HepG2 (cell line): ENCODE data around the gene C5orf15. TPM values are rescaled to one million over a fixed set of nuclear protein-coding genes. Genes with fewer than 3 reads are reported as not detected.

Source experiments
- ATAC-seq: fragments of 200-7000 bp; cut with Tn5 transposase; 3 replicates; pipeline ENCODE4 v1.9.1; 2020; ENCODE audit warnings: mild to moderate bottlenecking, moderate library complexity
- BruUV-seq: library from RNA; stranded (reverse); fragments of 400-500 nt; replicated peaks from 2 replicates; lab custom pipeline; 2021; lab: Mats Ljungman, UMichigan
- CTCF ChIA-PET: fragments of 300-600 bp; formaldehyde crosslinking; extraction: SDS; loops from one replicate; lab custom pipeline; 2021; ENCODE audit warnings: low total read pairs, inconsistent platforms, low intra/inter-chr PET ratio; lab: Yijun Ruan, JAX
- POLR2A ChIA-PET: fragments of 350-600 bp; sonication (Branson Sonifier 250); formaldehyde crosslinking; loops from one replicate; lab custom pipeline; 2020; ENCODE audit warnings: antibody characterized with exemption, inconsistent platforms; lab: Yijun Ruan, JAX
- DNase-seq: peaks from one replicate; pipeline ENCODE4 v3.0.0-alpha.2; 2015; ENCODE audit warnings: low spot score
- FAIRE-seq: peaks from 3 replicates; lab custom pipeline; 2011; peaks lifted over from hg19 to GRCh38; lab: Jason Lieb, UNC
- H2AFZ ChIP-seq: one replicate; pipeline ENCODE4 v1.6.1; 2011; ENCODE audit warnings: low read length, inconsistent platforms
- H3K27ac ChIP-seq: fragments of 300-600 bp; 3 replicates; pipeline ENCODE4 v1.8.0; 2011; ENCODE audit warnings: mixed run types, mild to moderate bottlenecking, mixed read lengths, low read length, inconsistent platforms; ENCODE audit not compliant: insufficient read depth; ENCODE audit errors: extremely low read length
- H3K27me3 ChIP-seq, 2 experiments: fragments of 200-600 bp in 1 of 2; 2 replicates in 1 of 2; 3 replicates in 1 of 2; pipeline versions ENCODE4 v1.6.0 to v1.8.0; 2011; ENCODE audit warnings: low read length in 2 of 2, mild to moderate bottlenecking in 2 of 2, moderate library complexity in 2 of 2, inconsistent platforms in 1 of 2; ENCODE audit not compliant: insufficient read depth in 2 of 2, control insufficient read depth in 1 of 2
- H3K36me3 ChIP-seq, 2 experiments: fragments of 200-600 bp in 1 of 2; replicated peaks in 1 of 2; 2 replicates in 1 of 2; 3 replicates in 1 of 2; pipeline versions ENCODE4 v1.5.1 to v1.8.0; 2011; ENCODE audit warnings: low read length in 2 of 2, inconsistent platforms in 1 of 2; ENCODE audit not compliant: insufficient read depth in 2 of 2, control insufficient read depth in 1 of 2
- H3K4me1 ChIP-seq: 2 replicates; pipeline ENCODE4 v1.5.1; 2012; ENCODE audit warnings: low read length, inconsistent platforms; ENCODE audit not compliant: insufficient read depth
- H3K4me2 ChIP-seq: 2 replicates; pipeline ENCODE4 v1.6.0; 2011; ENCODE audit warnings: low read depth, low read length, inconsistent platforms
- H3K4me3 ChIP-seq, 3 experiments: fragments of 200-600 bp in 1 of 3; sonication (generic), shearing (Covaris generic) in 1 of 3; replicated peaks in 1 of 3; 2 replicates each; pipeline ENCODE4 v1.5.1; 2011 to 2016; ENCODE audit warnings: low read length in 3 of 3, inconsistent platforms in 2 of 3, low read depth in 2 of 3, mild to moderate bottlenecking in 2 of 3, control low read depth in 1 of 3, mixed read lengths in 1 of 3; ENCODE audit not compliant: insufficient read depth in 1 of 3
- H3K79me2 ChIP-seq: one replicate; pipeline ENCODE4 v1.6.1; 2011; ENCODE audit warnings: low read length, inconsistent platforms; ENCODE audit not compliant: insufficient read depth
- H3K9ac ChIP-seq: 2 replicates; pipeline ENCODE4 v1.6.0; 2011; ENCODE audit warnings: mild to moderate bottlenecking, low read depth, low read length, inconsistent platforms; ENCODE audit not compliant: insufficient read depth
- H3K9me3 ChIP-seq: 2 replicates; pipeline ENCODE4 v1.5.1; 2012; ENCODE audit warnings: mild to moderate bottlenecking, low read length
- H4K20me1 ChIP-seq: 2 replicates; pipeline ENCODE4 v1.6.0; 2011; ENCODE audit warnings: inconsistent platforms, mild to moderate bottlenecking, low read length, moderate library complexity; ENCODE audit not compliant: insufficient read depth
- ARNT ChIP-seq: fragments of 450-650 bp; IDR thresholded peaks from 2 replicates; pipeline ENCODE4 v1.6.1; 2017
- ATF1 ChIP-seq: IDR thresholded peaks from 2 replicates; pipeline ENCODE4 v1.6.1; 2016; ENCODE audit warnings: mild to moderate bottlenecking, control low read depth
- GMEB2 ChIP-seq: IDR thresholded peaks from 2 replicates; pipeline ENCODE4 v1.6.1; 2016; ENCODE audit warnings: missing biosample characterization, missing genetic modification reagents, low read depth
- ZBTB21 ChIP-seq: sonication (generic); formaldehyde crosslinking; IDR thresholded peaks from 2 replicates; pipeline ENCODE4 v1.4.0; 2020; ENCODE audit warnings: missing genetic modification reagents
- ZNF337 ChIP-seq: sonication (generic); formaldehyde crosslinking; IDR thresholded peaks from 2 replicates; pipeline ENCODE4 v1.5.1; 2020; ENCODE audit warnings: missing genetic modification reagents, low read depth, mild to moderate bottlenecking, borderline replicate concordance
- WGBS: methylation state at CpG from one replicate; pipeline ENCODE4 v1.1.6; 2017; ENCODE audit warnings: low lambda C conversion rate; 5-methylcytosine and 5-hydroxymethylcytosine counted together
- in situ Hi-C: cut with HindIII; loops from 2 replicates; pipeline ENCODE4 v1.10.0; 2017; ENCODE audit warnings: low pct_unique_long_range_greater_than_20kb; ENCODE audit not compliant: extremely low pct_ligation_motif_present
- intact Hi-C: fragments of 100-400 bp; cut with micrococcal nuclease; formaldehyde crosslinking; loops from one replicate; pipeline ENCODE4 v1.10.0; 2022; ENCODE audit not compliant: unreplicated experiment
- polyA plus RNA-seq, 8 experiments: library from polyadenylated mRNA; depleted of rRNA in 3 of 8; stranded (reverse) in 7 of 8; unstranded in 1 of 8; fragments of >200 nt; fragmentation: Illumina TruSeq in 4 of 8; extraction: Trizol in 4 of 8; gene quantifications; 2 replicates each; pipeline versions ENCODE4 v1.2.1 to v1.2.3, GENCODE V29; 2011 to 2016; ENCODE audit warnings: low read depth in 4 of 8, missing spikeins in 1 of 8, mixed read lengths in 1 of 8; ENCODE audit not compliant: insufficient read depth in 1 of 8
- total RNA-seq, 5 experiments: library from RNA; depleted of rRNA; stranded (reverse); fragments of >200 nt; fragmentation: Illumina TruSeq; extraction: Trizol; gene quantifications; 2 replicates each; pipeline ENCODE4 v1.2.3, GENCODE V29; 2016; ENCODE audit warnings: low read depth in 1 of 5
- TF ChIP-seq, protein P1 (sequence below): sonication (generic); formaldehyde crosslinking; IDR thresholded peaks from 2 replicates; pipeline ENCODE4 v1.5.1; 2020; ENCODE audit warnings: missing genetic modification reagents, mild to moderate bottlenecking, borderline replicate concordance

Gene C5orf15
- total and polyA plus RNA-seq, 2 of the 13 experiments (the other 11 are each of a cell fraction or from before 2014, with no cell fraction given) = 58.5 to 82.7 TPM

DNA sequence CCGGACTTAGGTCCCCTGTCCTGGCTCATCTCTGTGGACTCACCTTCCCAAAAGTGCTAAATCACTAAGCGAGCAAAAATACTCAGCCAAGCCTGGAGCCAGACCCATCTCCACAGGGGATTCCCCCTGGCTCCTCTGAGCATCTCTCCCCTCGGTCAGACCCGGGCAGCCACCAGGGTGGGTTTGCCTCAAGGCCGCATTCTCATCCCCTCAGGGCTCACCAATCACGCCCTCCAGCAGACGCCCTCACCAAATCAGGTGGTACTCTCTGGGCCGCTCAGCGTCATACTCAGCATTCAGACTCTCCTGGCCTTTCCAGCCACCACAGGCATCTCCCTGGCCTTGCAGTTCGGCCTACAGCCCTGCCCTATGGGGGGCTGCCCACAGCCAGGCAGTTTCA is 49.7 kb downstream of the C5orf15 start (continued):
- TF ChIP-seq GMEB2 (CRISPR knock-in tag) (no peak), ARNT (no peak)

DNA sequence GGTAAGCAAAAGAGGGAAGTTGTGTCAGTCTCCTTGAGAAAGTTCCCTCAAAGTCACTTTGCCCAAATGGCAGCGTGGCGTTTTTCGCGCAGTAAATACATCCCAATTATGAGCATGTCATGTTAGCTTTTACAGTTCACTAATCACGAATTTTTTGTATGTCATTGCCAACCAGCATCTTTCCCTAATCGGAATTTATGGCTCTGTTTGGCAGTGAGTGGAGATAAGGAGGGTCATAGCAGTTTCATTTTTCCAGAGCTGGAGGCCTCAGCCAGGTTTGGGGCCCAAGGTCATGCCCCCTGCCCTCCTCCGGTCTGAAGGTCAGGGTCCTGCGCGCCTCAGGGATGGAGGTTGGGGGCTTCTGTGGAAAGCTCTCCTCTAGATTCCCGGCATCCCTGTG is 50.1 kb downstream of the C5orf15 start:
- no TSS peak for BruUV-seq
- H4K20me1 ChIP-seq = no peaks in the 10 kb centered on the region
- FAIRE-seq (no peak), DNase-seq (no peak), ATAC-seq (no peak)
- no peak overlapping the region for H3K27ac ChIP-seq
- H3K36me3 ChIP-seq = no peaks in the 10 kb centered on the region
- intact Hi-C loops = no loop called here
- no peak overlapping the region for H3K4me3 ChIP-seq
- no peak overlapping the region for H3K9ac ChIP-seq
- no peaks in the 10 kb centered on the region for H3K9me3 ChIP-seq
- H2AFZ ChIP-seq = no peak overlapping the region
- no peak overlapping the region for H3K4me2 ChIP-seq
- peaks cover 3% of the 10 kb centered on the region in 2 experiments; a peak in 2 of 5 replicates for H3K27me3 ChIP-seq
- peaks cover 11% of the 10 kb centered on the region for H3K4me1 ChIP-seq
- TF ChIP-seq, protein P1, sequence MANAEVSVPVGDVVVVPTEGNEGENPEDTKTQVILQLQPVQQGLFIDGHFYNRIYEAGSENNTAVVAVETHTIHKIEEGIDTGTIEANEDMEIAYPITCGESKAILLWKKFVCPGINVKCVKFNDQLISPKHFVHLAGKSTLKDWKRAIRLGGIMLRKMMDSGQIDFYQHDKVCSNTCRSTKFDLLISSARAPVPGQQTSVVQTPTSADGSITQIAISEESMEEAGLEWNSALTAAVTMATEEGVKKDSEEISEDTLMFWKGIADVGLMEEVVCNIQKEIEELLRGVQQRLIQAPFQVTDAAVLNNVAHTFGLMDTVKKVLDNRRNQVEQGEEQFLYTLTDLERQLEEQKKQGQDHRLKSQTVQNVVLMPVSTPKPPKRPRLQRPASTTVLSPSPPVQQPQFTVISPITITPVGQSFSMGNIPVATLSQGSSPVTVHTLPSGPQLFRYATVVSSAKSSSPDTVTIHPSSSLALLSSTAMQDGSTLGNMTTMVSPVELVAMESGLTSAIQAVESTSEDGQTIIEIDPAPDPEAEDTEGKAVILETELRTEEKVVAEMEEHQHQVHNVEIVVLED (CRISPR knock-in tag) = no peak
- TF ChIP-seq ZNF337 (no peak), ZBTB21 (CRISPR knock-in tag) (no peak), ATF1 (no peak)
- POLR2A ChIA-PET = no interaction called here
- no peaks in the 10 kb centered on the region for H3K79me2 ChIP-seq
- in situ Hi-C loops = no loop called here
- 66% methylated on average over 9 of the region's 10 CpGs for WGBS
- CTCF ChIA-PET = no interaction called here
